ENCODE data around the gene PRKAG2.

Gene PRKAG2

GRCh38 chr7:151631953-151632749 is 244.8 kb downstream of the PRKAG2 start:
- peak; percentile 81 for DNase-seq

DNA sequence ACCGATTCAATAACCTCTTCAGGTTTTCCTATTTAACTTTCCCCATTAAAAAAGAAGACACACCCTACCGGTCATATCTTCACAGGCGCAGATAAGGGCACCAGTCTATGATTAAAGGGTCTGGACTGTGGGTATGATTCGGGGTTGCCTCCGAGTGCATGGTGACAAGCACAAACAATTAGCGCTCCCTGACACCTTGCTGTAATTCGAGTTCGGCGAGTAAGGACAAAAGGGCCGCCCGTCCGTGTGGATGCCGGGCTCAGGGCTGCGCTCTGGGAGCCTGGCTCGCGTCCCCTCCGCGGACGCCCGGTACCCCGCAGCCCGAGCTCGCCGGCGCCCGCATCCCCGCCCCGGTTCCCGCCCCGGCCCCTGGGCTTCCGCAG is 245.4 kb downstream of the PRKAG2 start:
- DNase-seq: peak; percentile 27

GRCh38 chr7:151630851-151631569 is 245.9 kb downstream of the PRKAG2 start:
- peak; percentile 9 for DNase-seq

- DNase-seq: no peak
Measured at GRCh38 chr7:151630358-151630757, 246.6 kb downstream of the PRKAG2 start.

- DNase-seq: no peak
Measured at GRCh38 chr7:151629713-151630272, 247.1 kb downstream of the PRKAG2 start.

- DNase-seq: no peak
Measured at GRCh38 chr7:151628846-151629604, 247.9 kb downstream of the PRKAG2 start.

DNA sequence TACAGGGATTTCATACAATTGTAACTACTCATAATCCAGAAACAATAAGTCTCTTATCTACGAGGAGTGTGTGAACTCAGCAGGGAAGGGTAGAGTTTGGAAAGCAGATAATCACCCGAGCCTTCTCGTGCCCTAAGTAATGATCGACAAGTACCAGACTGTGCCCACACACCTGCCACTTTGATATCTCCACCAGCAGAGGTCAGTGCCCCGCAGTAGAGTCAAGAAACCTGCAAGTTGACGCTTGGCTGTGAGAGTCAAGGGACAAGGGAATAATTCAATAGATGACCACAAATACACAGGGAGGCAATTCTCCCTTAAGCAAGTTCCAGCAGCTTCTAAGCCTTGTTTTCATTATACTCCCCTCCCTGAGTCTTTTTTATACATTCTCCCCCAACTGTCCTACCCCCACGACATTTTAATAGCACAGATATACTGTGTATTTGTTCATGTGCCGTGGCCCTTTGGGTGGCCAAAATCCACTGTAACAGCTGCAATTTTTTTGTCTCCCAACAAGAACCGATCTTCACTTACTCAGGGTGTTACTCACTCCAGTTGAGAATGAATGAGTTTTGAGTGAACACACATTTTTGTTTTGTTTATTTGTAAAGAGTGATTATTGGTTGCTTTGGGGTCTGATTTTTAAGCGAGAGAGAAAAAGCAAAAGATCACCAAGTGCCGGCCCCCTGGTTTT is 250.3 kb downstream of the PRKAG2 start:
- no peak for DNase-seq

- no peak for DNase-seq
Measured at GRCh38 chr7:151625606-151626005, 251.3 kb downstream of the PRKAG2 start.

GRCh38 chr7:151624246-151624928 is 252.5 kb downstream of the PRKAG2 start:
- DNase-seq: no peak

DNA sequence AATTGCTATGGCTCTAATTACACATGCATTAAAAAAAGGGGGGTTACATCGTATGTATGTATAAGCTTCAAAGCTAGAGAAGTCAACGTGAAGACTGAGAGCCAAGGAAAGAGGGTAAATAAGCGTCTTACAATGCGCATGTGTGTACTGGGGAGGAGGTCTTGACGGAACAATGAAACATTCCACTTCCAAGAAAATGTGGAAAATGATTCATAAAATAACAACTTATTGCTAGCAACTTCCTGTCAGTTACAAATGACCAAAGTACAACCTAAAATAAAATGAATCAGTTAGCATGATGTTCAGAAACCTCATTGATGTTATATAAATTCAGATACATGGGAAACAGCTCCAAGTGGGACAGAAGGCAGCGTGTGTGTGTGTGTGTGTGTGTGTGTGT is 253.1 kb downstream of the PRKAG2 start:
- DNase-seq: no peak

- no peak for DNase-seq
Measured at GRCh38 chr7:151621961-151622360, 255.0 kb downstream of the PRKAG2 start.

DNA sequence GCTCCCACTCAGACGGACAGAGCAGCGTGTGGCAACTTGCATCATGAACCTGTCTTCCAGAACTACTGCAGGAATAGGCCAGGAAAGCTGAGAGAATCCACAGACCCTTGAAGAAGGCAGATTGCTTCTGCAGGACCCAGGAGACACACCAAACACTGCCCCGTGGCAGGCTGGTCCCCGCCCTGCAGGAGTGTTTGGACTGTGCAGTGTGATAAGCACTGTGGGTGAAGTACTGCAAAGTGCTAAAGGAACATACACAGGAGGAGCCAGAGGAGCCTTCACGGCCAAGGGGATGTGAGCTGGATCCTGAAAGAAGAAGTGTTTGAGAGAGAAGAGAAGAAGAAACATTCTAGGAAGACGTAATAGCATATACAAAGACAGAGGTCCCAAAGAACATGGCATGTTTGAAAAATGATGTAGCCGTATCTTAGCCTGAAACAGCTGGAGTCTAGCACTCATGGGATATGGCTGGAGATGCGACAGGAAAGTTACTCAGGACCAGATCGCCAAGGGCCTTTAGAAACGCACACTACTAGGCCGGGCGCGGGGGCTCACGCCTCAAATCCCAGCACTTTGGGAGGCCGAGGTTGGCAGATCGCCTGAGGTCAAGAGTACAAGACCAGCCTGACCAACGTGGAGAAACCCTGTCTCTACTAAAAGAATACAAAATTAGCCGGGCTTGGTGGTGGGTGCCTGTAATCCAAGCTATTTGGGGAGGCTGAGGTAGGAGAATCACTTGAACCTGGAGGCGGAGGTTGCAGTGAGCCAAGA is 260.3 kb downstream of the PRKAG2 start:
- no peak for DNase-seq

DNA sequence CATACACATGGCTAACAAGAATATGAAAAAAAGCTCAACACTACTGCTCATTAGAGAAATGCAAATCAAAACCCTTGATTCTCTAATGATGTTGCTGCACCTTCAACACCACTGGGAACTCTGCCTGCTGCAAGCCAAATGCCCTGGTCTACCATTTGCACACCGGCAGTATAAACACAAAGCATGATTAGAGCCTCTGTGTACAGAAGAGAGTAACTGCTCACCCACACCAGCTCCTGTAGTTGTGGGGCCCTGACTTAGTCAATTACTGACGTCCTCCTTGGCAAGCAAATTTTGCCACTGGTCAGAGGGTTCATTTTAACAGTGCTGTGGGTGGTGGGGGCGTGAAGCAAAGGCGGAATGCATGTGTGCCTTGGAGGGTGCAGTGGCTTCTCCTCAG is 261.1 kb downstream of the PRKAG2 start:
- no peak for DNase-seq

- DNase-seq: no peak
Measured at GRCh38 chr7:151615058-151615457, 261.9 kb downstream of the PRKAG2 start.

DNA sequence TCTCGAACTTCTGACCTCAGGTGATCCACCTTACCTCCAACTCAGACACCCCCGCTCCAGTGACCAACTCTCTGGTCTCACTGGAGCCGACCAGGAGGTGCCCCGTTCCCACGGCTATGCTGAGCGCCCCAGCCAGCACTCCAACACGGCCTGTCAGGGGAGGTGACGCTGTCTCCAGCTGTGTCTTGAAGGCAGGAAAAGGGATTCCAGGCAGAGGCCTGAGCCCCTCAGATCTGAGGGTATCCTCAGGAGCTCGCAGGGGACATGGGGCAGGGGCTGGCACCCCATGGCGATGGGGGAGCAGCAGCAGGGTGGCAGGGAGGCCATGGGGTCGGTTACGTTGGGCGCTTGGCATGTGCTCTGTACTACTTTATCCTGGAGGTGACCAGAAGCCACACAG is 262.9 kb downstream of the PRKAG2 start:
- no peak for DNase-seq

DNA sequence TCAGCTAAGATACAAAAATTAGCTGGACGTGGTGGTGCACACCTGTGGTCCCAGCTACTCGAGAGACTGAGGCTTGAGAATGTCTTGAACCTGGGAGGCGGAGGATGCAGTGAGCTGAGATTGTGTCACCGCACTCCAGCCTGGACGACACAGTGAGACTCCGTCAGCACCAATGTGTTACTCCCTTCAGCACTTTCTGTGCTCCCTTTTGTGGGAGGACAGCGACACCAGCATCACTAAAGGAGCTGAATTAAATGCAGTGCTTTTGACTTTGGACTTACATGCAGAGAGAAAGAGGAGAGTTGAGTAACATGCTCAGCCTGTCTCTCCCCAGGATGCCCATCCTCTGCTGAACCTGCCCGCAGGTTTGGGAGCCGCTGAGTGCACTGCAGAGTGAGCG is 265.0 kb downstream of the PRKAG2 start:
- no peak for DNase-seq

- no peak for DNase-seq
Measured at GRCh38 chr7:151611041-151611440, 265.9 kb downstream of the PRKAG2 start.

DNA sequence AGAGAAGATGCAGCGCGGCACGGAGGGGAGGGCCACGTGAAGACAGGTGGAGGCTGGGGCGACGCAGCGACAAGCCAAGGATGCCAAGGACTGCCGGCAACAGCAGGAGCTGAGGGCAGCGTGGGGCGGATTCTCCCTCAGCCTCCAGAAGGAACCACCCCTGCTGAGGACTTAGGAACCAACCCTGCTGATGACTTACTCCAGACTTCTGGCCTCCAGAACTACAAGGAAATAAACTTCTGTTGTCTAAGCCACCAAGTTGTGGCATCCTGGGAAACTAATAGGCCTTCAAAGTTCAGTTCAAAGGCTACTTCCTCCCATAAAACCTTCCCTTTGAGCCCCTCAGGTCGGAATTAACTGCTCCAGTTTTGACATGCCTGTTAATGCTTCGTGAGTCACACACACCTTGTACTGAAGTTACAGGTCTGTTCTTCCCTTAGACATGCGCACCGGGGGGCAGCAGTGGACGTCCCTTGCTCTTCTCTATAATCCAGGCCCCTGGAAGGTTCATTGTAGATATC is 268.8 kb downstream of the PRKAG2 start:
- DNase-seq: no peak

GRCh38 chr7:151607464-151607867 is 269.4 kb downstream of the PRKAG2 start:
- DNase-seq: no peak

- DNase-seq: no peak
Measured at GRCh38 chr7:151603951-151604350, 273.0 kb downstream of the PRKAG2 start.

Measured in NCI-H748 treated with DMSO at 0.1 percent for 48 hours (cell line).